Stimulated activated CD8-positive, alpha-beta memory T cell treated with anti-CD3 and anti-CD28 coated beads, Interleukin-4, amount 100 ng/mL, for 48 hours (primary cell): Measurements from ENCODE around the gene PTPN14.
A peak's percentile ranks its signal among the peaks of the same experiment; 100 is the strongest.

Experiments
- DNase-seq: peaks from one replicate; pipeline ENCODE4 v3.0.0-alpha.2; 2020

PTPN14 gene

GRCh38 chr1:214360116-214360515, 191.3 kb downstream of the PTPN14 start:
- DNase-seq, result no peak

DNA sequence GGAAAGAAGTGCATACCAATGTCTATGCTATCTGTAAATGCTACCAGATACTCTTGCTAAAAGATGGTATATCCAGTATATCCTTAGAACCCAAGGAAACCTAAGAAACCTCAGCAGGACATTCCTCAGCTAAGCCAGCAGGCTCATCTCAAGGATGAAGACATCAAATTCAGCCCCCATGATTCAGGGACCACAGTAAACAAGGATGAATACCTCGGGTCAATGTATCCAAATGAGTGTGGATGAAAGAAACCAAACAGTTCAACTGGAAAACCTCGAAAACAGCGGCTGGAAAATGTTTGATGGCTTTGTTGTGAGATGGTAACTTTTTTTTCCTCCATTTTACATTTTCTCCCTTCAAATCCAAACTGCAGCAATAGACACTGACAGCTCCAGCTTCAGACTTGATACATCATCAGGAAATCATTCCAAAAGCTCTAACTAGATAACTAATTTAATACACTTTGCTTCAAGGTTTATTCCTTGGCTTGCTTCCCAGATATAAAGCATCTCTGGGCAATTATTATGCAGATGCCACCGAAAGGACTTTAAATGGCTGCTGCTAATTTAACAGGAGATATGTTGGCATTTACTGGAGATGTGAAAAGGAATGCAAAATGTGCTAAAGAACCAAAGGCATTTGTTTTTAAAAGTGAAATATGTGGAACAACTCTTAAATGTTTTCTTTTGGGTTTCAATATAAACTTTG, 196.8 kb downstream of the PTPN14 start:
- no peak for DNase-seq

GRCh38 chr1:214352838-214353237, 198.6 kb downstream of the PTPN14 start:
- no peak for DNase-seq

- no peak for DNase-seq
Observed at GRCh38 chr1:214351551-214352277, 199.7 kb downstream of the PTPN14 start.

- no peak for DNase-seq
Observed at GRCh38 chr1:214349781-214350180, 201.6 kb downstream of the PTPN14 start.

DNA sequence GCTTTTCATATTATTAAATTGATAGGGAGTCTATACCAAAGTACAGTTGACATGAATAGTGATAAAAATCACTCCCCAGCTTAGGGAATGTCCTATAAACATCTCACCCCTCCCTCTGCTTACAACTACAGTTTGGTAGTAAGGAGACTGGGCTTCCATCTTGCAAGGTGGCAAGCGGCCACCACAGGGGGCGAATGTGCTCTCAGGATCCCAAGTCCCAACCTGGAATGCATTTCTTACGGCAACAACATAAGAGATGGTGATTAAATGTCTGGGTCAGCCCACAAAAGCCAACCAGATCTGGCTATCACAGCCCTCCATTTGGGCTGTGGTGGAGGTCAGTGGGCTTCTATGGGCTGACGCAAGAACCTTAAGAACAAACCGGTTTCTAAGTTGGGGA, 202.4 kb downstream of the PTPN14 start:
- DNase-seq, result no peak

DNA sequence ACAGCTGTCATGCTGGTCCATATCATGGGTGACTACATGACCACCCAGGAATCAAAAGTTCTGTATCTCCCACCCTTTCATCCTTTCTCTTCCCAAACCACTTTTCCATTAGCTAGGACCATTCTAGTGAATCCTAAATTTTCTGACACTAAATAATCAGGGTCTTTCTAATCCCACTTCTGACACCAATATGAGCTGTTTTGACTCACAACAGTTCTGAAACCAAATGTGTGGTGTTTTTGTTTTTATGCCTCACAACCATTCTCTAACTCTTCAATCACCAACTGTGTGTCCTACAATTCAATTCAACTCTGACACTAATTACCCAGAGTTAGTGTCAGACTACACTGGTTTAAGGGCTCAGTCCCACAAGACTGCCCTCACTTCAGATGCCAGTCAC, 206.5 kb downstream of the PTPN14 start:
- DNase-seq, result no peak

DNA sequence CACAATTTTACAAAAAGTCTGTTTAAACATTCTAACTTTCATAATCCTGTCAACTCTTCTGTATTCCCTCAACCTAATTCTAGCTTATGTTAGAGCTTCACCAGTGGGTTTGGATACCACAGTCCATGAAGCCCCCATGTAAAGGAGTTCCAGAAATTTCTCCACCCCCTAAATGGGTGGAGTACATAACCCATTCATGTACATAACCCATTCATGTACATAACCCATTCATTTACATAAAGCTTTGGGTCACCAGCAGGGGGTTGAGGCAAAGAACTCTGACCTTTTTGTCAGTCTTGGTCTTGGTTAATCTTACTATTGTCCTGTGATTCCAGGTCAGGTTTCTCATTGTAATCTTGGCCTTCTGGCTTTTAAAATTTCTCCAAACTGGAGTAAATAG, 208.9 kb downstream of the PTPN14 start:
- no peak for DNase-seq

DNA sequence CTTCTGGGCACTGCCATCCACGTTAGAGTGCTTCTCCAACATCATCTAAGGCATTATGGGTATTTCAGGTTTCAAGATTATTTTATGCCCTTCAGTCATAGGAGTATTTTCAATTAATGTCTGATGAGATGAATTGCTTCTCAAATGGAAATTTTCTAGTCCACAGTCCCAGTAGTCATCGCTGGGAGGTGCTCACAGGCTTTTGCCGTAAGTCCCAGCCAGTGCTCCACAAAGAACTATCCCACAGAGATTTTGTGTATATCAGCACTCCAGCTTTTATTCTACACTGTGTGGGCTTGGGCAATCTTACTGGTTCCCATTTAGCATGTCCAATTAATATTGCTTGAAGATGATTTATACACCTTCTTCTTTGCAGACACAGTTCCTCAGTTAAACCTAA, 209.5 kb downstream of the PTPN14 start:
- no peak for DNase-seq

GRCh38 chr1:214341459-214341858, 209.9 kb downstream of the PTPN14 start:
- DNase-seq, result no peak

- no peak for DNase-seq
Observed at GRCh38 chr1:214338212-214338611, 213.2 kb downstream of the PTPN14 start.

DNA sequence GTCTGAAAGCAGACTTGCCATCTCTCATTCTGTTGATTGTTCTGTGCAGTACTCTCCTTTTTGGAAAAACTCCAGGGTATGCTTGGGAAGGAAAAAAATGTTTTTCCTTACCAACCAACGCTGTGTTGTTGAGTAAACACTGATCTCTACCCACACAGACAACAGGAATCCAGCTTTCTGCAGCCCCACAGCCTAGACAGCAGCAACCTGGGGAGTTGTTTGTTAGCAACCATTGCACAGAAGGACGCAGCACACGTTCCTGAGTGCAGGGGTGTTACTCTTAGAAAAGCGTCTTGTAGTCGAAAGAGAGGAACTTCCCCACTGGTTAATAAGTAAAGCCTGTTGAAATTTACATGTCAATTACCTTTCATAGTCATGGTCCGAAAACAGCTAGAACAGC, 213.9 kb downstream of the PTPN14 start:
- no peak for DNase-seq

DNA sequence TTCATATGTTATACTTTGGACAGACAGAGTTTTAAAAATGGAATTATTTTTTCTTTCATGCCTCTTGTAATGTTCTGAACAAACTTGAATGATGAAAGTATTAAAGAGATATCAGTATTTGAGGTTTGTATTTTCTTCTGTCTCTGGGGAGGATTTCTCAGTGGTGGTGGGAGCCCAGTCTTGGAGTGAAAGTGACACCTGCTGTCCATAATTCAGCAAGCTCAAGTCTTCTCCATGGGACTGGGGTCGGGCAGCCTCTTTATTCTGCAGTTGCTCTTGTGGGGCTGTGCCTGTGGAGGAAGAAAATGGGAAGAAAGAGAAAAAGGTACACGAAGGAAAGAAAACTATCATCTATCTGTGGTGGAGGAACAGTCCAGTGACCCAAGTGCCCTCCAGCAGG, 214.4 kb downstream of the PTPN14 start:
- DNase-seq, result no peak

- no peak for DNase-seq
Observed at GRCh38 chr1:214335567-214335966, 215.8 kb downstream of the PTPN14 start.

GRCh38 chr1:214332946-214333798, 218.2 kb downstream of the PTPN14 start:
- DNase-seq, result peak; percentile 72

DNA sequence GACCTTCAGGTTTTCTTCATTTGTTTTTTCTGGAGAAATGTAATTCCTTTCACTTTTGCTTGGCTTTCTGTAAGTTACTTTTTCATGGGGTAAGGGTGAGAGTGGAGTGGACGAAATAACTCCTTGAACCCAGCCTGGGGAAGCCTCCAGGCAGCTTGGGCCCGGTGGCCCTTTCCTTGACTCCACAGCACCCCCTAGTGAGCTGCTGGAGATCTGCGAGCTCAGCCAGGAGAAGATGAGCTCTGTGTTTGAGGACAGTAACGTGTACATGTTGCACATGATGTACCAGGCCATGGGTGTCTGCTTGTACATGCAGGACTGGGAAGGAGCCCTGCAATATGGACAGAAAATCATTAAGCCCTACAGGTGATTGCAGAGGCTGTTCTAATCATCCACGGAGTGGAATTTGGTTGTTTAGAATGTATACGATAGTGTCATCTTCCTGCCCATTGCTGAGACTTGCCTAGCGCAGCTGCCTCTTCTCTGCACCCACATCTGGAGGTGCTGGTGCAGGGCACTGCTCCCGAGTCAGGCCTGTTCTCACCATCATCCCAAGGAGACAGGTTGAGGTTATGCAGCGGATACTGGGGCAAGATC, 219.5 kb downstream of the PTPN14 start:
- peak; percentile 80 for DNase-seq

- no peak for DNase-seq
Observed at GRCh38 chr1:214331180-214331579, 220.2 kb downstream of the PTPN14 start.

- DNase-seq, result no peak
Observed at GRCh38 chr1:214330715-214331114, 220.7 kb downstream of the PTPN14 start.

- no peak for DNase-seq
Observed at GRCh38 chr1:214330222-214330621, 221.2 kb downstream of the PTPN14 start.

DNA sequence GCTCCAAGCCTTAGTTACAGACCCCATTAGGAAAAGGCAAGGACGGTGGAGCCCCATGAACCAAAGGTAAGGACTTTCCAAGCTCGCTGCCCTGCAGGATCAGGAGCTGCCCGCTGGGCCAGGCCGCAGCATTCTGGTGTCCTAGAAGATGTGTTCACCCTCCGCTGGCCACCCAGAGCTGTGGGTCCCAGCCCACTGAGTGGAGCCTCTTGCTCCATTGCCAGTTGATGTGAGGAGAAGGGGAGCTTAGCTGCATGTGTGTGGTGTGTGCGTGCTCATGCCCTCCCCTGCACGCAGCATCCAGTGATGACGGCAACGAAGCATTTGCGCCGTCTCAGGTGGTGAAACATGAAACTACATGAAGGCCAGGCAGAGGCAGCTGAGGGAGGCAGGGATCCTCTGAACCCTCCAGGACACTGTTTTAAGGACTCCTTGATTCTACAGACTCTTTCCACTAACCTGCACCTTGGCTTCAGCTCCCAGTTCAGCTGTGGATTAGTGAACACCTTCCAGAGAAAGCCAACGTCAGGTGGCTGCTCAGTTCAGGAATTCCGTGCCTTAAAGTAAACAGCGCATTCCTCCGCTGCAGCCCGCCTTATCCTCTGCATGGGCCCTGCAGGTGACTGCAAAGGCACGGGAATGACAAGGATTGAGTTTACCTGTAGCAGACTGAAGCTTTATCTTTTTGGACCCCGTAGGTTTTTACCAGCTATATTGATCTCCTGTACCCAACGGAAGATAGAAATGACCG, 221.8 kb downstream of the PTPN14 start:
- DNase-seq, result no peak

- DNase-seq, result peak; percentile 82
Observed at GRCh38 chr1:214328770-214329469, 222.5 kb downstream of the PTPN14 start.

DNA sequence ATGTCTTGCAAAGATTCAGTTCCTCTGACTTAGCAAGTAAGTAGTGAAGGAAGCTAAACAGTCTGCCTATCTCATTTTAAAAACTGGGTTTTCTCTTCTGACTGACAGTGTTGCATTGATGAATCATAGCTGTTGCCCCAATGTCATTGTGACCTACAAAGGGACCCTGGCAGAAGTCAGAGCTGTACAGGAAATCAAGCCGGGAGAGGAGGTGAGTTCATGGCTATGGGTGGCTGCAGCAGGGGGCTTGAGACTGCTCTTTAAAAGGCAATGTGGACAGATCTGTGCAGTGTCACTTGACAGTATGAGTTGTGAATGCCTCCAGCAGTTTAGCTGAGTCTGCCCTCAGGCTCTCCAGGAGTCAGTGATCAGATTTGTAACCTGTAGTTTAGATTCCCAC, 223.9 kb downstream of the PTPN14 start:
- no peak for DNase-seq
